HG03439 (cell line): ENCODE results near the gene TMEM151A.
"Not testable (repeated sequence)": the region's sequence is repeated elsewhere in the genome, so short reads cannot be mapped to it uniquely, and the experiment has no call there.

Experiments
- ATAC-seq: cut with Tn5 transposase; IDR thresholded peaks from one replicate; pipeline ENCODE4 v1.9.1; 2021; ENCODE audit warnings: mild to moderate bottlenecking, moderate library complexity; ENCODE audit not compliant: unreplicated experiment

TMEM151A gene

DNA sequence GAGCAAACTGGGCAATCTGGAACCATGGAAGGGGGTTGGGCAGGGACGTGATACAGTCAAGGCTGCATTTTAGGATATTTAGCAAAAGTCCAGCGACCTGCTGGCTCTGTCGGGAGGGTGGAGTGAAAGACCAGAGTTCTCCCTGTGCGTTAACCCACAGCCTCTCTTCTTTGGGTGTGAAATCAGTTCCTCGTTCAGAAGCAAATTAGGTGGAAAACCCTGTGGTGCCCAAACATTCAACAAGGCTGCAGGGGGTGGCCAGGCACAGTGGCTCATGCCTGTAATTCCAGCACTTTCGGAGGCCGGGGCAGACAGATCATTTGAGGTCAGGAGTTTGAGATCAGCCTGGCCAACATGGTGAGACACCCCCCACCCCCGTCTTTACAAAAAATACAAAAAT is 5.9 kb downstream of the TMEM151A start:
- ATAC-seq: no peak

DNA sequence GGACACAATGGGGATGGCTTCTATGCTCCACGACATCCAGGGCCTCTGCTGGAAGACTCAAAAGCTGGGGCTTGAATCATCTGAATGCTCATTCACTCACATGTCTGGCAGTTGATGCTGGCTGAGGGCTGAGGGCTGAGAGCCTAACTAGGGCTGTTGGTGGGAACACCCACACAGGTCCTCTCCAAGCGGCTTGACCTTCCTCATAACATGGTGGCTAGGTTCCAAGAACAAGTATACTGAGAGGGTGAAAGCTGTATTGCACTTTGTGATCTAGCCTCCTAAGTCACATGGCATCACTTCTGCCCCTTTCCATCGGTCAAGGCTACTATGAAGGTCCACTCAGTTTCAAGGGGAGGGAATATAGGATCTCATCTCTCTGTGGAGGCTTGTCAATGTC is 7.5 kb downstream of the TMEM151A start:
- ATAC-seq: no peak

DNA sequence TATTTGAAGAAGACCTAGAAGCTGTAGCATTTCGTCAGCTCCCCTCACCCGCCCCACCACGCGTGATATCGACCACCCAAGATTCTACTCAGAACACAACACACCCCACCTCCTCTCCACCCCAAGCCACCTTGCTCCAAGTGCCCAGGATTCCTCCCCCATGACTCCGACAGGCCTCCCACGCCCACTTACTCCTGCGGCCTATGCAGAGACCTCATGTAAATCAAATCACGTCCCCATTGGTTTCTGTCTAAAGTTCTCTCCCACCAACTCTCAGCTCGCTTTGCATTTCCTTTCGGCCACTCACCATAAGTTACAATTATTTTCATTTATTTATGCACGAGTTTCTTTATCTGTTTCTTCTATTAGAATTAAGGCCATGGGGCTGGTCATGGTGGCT is 11.0 kb downstream of the TMEM151A start:
- ATAC-seq: no peak

DNA sequence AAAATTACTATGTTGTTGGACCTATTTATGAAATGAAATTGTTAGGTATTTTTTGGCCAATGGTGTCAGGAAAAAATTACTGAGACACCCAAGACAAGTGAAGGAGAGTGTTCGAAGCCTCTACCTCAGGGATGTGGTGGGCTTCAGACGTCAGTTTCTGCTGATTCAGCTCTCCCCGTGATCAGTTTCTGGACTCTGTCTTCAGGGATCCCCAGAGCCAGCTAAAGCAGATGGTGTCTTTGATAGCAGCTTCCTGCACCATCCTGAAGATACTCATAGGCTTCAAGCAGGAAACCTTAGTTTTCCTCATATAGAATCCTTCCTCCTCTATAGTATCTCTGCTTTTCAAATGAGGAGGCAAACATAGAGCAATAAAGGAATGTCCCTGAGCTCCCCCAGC is 17.8 kb downstream of the TMEM151A start:
- ATAC-seq: no peak

DNA sequence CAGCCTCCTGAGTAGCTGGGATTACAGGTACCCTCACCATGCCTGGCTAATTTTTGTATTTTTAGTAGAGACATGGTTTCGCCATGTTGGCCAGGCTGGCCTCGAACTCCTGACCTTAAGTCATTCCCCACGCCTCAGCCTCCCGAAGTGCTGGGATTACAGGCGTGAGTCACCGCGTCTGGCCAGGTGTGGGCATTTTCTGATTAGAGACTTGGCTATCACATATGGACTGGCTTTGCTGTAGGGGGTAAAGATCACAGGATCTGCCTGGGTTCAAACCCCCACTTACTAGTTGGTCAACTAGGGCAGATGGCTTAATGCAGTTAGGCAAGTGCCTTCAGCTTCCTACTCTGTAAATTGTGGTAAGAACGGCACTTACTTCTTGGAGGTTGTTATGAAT is 18.6 kb downstream of the TMEM151A start:
- ATAC-seq: no peak

DNA sequence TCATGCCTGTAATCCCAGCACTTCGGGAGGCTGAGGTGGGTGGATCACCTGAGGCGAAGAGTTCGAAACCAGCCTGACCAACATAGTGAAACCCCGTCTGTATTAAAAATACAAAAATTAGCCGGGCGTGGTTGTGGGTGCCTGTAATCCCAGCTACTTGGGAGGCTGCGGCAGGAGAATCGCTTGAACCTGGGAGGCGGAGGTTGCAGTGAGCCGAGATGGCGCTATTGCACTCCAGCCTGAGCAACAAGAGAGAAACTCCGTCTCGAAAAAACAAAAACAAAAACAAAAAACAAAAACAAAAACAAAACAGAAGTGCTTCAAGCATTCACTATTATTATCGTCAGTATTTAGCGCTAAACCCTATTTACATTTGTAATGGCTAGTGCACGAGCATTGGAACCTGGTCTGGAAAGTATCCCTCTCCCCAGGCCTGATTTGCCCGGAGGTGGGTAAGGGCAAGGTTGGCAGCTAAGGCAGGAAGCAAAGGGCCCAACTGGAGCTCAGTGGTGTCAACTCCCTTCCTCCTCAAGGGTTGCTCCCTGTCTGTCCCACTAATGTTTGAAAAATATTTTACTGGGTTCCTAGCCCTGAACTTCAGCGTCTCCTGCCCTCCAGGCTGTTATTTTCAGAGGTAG is 19.2 kb downstream of the TMEM151A start:
- not testable (repeated sequence) for ATAC-seq

DNA sequence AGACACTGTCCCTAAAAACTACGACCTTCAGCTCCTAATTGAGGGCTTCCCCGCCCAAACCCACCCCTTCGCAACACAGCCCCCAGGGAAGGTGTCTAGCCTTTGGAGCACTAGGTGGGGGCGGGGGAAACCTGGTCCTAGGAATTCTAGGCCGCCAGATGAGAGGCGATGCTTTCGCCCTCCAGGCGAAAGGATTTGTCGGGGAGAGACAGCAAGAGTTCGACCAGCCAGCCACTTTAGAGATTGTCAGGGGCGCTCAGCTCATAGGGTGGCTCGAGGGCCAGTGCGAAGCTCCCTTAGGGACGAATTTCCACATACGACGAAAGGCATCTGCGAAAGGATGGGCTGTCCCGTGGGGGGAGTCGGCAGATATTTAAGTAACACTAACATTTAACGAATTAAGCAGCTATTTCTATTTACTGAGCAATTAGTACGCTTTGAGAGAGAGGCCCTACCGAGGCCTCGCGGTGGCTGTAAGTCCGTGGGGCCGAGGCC is 19.8 kb downstream of the TMEM151A start:
- ATAC-seq: peak; percentile 2

DNA sequence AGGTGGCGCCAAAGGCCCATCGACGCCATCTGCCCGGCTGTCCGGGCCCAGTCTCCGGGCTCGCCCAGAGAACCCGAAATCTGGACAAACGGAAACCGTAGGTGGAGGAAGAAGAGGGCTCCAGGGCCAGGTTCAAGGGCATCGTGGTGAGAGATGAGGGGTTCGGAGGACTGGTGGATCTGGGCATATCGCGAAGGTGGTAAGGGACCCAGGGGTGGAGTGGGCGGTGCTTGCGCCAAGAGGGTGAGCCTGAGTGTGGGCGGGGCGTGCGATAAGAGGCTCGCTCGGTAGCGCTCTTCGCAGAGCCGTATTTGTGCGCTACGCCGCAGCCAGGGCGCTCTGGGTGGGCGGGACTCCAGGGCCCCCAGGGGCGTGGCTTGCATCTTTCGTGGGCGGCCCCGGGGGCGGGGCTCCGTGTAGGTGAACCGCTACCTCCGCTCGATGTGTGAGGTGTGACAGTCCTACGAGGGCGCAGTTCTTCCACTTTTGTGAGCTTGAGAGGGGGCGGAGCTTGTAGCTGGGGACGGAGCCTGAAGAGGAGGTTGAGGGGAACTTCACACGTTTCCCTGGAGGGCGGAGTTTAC is 20.4 kb downstream of the TMEM151A start:
- ATAC-seq: peak; percentile 70

DNA sequence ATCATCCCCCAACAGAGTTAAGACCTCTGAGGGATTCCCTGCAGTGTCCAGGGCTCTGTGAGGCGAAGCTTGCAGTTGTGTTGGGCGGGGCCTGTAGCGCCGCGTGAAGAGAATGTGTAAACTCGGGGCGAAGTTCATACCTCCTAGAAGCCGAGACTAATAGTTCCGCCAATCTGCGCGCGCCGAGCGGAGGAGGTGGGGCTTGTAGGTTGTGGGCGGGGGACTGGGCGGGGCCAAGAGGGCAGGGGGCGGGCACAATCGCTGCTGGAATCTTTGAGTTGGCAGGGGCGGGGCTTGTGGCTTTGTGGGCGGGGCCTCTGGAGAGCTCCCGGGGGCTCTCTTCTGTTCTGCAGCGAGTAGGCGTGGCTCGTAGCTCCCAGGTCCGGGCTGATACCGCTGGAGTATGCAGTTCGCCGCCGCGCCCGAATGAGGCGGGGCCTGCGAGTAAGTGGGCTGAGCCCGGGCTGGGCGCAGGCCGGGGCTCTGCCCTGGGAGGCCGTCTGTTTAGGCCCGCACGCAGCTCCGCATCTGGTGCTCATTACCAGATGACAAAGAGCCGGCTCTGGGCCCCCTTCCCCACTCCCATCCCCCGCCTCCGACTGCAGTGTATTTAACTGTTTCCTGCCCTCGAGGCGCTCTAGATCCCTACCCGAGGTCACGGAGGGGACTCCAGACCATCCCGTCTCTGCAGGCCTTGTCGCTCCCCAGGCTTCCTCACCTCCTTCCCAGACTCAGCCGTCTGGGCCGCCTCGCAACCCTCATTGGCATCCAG is 21.0 kb downstream of the TMEM151A start:
- peak; percentile 46 for ATAC-seq

DNA sequence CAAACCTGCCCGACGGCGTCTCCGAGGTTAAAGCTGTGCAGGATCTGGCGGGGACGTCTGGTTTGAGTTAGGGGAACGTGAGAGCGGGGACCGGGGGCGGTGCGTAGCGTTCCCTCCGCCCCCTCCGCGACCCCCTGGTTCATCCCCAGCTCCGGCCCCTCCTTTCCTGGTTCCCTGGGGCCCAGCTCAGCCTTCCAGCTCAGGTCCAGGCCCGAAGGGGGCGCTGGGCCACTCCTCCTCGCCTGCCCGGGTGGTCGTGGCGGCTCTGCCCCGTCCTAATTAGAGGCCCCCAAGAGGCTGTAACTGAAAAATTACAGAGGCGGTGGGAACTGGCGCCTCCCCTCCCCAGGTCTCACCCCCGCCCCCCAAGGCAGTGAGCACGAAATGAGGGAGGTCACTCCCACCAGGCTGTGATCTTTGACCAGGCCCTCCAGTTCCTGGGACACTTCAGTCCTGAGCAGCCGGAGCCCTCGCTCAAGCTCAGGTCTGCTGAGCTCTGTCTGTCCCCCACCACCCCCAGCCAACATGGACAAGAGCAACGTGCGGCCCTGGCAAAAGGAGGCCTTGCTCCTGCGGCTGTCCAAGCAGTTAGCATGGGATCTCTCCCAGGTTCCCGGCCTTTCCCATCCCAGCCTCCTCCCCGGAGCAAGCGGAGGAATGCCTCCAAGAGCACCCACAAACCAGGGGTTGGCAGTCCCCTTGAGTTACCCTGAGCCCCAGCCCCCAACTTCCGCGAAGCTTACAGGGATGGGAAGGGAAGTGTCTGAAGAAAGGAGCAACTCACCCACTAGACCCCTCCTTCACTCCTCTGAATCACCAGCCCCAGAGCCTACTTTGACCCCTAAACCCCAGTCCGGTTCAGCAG is 21.9 kb downstream of the TMEM151A start:
- no peak for ATAC-seq

DNA sequence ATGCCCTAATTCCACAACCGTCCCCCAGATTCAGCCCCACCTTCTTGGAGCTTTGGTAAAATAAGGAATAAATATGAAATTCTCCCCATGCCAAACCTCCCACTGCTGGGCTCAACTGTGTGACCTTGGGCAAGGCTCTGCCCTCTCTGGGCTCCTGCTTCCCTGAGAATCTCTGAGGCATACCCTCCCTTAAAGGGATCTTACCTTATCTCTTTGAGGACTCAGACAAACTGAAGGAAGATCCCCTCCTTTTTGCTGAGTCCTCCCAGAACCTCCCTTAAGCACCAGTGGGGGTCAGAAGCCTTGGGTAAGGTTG is 22.4 kb downstream of the TMEM151A start:
- ATAC-seq: no peak

DNA sequence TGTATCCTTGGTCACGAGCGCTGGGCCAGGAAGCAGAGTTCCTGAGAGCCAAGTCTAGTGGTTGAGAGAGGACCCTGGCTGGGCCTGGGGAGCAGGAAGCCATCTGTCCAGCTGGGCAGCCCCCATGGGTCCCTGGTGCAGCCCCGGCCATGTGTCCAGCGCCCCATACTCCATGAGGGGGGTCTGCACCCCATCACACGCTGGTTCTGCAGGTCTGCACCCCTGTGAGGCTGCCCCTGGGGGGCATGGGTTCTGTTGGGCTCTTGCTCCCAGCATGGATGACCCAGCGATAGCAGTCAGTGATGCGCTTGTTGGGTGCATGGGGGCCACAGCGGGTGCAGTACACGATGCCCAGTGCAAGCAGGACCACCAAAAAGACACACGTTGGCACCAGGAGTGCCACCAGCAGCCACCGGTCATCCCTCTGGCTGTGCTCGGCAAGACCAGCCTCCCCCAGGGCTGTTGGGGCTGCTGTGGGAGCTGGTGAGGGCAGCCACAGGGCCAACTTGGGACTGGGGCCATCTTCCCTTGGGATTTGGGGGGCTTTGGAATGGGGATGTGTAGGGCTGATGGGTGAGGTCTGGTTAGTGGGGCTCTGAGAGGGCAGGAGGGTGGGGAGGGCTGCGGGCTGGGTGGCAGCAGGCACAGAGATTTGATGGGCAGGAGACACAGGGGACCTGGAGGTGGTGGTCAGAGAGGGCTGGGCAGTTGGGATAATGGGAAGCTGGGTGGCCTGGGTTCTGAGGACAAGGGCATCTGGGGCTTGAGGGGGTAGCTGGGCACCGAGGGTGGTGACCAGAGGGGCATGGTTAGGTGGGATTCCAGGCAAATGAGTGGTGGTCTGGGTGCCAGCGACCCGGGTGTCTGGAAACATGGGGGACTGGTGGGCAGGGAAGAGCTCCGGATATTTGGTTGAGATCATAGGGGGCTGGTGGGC is 23.1 kb downstream of the TMEM151A start:
- no peak for ATAC-seq

DNA sequence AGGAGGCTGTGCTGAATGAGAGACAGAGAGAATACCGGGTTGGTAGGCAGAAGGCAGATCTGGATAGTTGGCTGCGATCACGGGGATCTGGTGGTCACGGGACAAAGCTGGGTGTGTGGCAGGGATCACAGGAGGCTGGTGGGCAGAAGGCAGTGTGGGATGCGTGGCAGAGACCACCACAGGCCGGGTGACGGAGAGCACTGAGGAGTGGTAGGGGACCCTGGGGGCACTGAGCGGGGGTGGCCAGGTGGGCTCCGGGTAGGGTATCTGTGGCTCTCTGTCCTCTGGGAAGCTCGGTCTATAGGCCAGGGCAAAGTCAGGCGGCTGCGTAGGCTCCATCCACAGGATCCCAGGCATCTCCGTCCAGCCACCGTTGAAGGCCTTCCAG is 23.8 kb downstream of the TMEM151A start:
- no peak for ATAC-seq

DNA sequence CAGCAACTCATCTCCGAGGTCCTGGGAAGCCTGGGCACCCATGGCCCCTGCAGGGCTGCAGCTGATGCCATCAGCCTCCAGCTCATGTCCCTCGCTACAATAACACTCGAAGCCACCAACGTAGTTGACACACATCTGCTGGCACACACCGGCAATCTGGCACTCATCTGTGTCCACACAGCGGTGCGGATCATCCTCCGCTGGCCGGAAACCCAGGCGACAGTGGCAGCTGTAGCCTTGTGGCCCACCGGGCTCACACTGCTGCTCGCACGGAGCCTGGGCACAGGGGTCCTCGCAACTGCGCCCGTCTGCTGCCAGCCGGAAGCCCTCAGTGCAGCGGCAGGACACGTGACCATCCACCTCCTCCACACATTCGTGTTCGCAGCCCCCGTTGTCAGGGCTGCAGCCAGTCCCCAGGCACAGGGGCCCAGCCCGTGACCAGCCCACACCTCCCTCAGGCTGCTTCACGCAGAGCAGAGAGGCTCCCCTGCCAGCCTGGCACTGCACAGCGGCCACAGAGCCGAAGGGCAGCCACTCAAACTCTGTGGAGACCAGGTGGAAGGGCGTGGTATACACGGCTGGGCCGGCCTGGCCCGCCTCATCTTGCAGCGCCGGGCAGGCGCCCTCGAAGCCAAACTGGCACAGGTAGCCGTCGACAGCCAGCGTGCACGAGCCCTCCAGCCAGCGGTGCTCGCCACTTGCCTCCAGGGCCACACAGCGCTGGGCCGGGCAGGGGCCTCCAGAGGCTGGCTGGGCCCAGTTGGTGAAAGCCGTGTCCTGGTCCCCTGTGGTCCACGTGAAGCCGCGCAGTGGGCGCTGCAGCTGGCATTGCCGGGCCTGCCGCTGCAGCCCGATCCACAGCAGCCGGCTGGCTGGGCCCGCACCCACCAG is 24.5 kb downstream of the TMEM151A start:
- no peak for ATAC-seq

DNA sequence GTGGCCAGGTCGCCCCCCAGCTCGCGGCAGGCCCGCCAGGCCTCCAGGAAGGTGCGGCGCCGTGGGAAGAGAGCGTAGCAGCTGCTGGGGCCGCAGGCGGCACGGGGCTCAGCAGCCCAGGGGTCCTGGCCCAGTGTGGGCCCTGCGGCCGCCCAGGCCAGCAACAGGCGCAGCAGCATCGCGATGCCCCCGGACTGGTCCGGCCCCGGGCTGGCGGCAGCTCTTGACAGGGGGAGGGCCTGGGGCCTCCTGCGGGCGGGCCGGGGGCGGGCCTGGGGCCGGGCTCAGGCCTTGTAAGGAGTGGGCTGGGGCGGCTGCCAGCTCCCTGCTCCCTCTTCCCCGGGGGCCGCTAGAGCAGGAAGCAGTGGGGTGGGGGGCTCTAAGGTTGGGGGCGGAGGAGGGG is 25.2 kb downstream of the TMEM151A start, which contains the start of gene CD248:
Gene CD248 (minus strand): TSS at position 196 of the 403 bp plus-strand sequence. CDS start 17 bp downstream, at position 179.
- no peak for ATAC-seq

DNA sequence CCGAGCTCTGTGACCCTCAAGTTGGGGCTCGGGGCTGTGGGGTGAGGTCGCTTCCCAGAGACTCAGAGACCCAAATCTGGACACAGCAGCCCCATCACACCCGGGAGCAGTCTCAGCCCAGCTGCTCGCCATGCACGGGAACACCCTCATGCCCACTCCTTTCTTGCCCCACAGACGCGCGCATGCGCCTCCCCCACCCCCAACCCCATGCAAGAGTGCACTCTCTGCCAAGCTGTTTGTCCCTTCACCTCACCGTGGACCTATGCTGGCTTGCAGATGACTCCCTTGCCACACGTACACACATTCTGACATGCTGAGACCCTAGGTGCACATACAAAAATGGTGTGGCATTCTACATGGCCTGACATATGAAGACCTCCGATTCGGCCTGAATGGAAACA is 25.6 kb downstream of the TMEM151A start:
- ATAC-seq: no peak

DNA sequence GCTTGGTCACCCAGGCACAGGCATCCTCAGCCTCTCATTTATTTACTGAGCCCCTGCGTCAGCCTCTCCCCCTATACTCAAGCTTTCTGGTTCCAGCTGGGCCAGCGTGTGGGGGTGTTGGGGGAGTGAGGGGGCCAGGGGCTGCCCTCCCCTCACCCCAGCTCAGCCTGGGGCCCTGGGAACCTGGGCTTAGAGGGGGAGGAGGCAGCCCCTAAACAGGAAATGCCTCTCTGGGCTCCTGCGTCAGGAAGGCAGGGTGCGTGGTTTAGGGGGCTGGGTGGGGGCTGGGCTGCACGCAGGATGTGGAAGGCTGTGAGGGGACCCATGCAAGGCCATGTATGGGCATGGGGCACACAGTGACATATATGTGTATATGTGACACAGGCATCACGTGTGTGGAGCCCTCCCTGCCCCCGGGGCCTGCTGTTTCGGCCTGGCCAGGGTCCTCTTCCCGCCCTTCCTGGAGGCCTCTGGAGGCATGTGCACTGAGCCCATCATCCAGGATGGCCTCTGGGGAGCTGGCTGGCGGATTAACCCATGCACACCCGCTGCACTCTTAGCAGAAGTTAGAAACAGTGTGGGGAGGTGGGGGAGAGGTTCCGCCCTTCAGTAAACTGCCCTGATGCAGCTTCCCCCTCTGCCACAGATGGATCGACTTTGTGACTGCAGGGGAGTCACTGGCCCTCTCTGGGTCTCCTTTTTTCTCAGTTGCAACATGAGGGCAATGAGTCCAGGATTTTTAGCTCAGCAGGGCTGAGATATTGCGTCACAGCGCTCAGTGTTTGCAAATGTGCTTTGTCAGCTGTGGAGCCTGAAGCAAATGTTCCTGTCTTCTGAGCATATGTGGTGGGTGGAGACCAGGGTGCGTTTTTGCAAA is 26.3 kb downstream of the TMEM151A start:
- ATAC-seq: no peak

DNA sequence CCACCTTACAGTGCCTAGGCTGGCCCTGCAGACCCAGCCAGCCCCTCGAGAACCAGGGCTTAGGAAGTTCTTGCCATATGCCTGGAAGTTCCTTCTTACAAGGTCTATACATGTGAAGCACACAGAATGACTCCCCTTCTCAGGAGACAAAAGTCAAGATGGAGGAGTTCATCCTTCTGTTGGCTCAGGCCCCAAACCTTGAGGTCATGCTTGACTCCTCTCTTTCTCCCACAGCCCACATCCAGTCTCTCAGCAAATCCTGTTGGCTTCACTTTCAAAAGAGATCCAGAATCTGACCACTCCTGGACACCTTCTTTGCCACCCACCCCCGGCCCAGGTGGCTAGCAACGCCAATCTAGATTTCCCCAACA is 26.9 kb downstream of the TMEM151A start:
- ATAC-seq: no peak
